ENCODE results near the gene NUDT13. TPM values are rescaled to one million over a fixed set of nuclear protein-coding genes. Genes with fewer than 3 reads are reported as not detected.

NUDT13 gene
- polyA plus RNA-seq (2013, experiment 1 of 2), result 0.74 TPM
- polyA plus RNA-seq (2013, experiment 2 of 2), result 0.58 TPM

DNA sequence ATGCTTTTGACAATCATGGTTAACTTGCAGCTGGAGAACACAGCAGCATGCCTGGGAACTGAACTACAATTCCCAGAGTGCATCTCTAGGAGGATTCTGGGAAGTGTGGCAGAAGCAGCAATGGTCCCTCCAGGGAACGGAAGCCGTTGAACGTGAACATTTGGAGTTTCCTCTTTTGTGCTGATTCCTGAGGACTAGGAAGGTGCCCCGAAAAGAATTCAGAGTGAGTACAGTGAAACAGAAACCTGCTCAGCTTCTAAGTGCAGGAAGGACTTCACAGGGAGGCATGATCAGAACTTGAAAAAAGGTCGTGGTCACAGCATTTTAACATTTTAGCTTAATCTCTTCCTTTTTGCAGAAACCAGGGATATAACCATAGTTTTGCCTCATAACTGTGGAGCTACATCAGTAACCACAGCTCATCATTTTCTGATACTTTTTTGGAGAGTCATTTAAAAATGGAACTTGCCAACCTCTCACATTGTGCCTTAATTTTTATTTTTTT, at the start of gene NUDT13:
NUDT13 (plus strand) TSS at position 111 of the 505 bp plus-strand sequence. CDS start 3,911 bp downstream, outside the sequence.
- no peaks in the 10 kb centered on the region for H3K4me1 ChIP-seq (ENCODE audit: control insufficient read depth in 2 of 2, insufficient read depth in 1 of 2, low read depth in 1 of 2, low read length in 2 of 2)

DNA sequence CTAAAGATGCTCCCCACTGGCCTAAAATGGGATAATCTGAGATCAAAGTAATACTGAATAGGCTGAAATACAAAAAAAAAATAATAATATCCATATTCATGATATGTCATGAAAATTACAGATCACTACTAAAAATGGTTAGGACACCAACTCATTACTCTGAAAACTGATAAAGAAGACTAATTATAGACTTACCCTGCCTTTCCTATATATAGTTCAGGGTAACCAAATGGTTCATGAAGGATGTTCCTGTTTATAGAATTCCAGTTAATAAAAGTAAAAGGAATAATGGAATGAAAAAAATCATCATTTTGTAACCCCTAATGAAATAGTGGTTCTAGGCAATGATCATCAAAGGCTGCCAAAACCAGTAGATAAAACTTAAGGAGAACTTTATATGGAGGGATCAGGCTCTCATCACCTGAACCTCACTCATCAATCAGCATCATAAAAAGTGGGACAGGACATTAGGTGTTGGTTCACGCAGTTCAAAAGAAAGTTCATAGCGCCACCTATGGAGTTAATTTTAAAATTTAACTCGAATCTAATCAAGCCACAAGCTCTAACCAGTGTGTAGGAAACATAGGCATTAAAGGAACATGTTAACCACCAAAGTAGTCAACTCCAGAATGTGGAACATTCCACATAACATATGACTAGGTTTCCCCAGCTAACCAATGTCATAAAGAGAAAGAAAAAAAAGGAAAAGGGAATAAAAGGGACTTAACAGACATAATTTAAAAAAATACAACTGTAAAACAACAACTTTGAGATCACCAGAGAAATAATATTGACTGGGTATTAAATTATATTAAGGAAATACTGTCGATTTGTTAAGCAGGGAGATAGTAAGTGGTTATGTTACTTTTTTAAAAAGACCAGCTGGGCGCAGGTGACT, 49.3 kb upstream of the NUDT13 start:
- no peak overlapping the region for H3K23ac ChIP-seq (ENCODE audit: low read depth, low read length, poor library complexity)
- no peak overlapping the region for H2AK5ac ChIP-seq (ENCODE audit: low read depth, low read length)
- no CpG with 5 or more reads among the region's 5 CpGs for WGBS, 2 donors (ENCODE audit: extremely low coverage in 2 of 2, insufficient read length in 2 of 2, insufficient replicate concordance in 1 of 2)
- no peak overlapping the region for H3K9ac ChIP-seq (ENCODE audit: low read depth, low read length, poor library complexity)
- H3K27ac ChIP-seq (replicated peaks; ENCODE audit: low read length), result no peak overlapping the region
- H3K36me3 ChIP-seq (replicated peaks in 1 of 2; ENCODE audit: control insufficient read depth in 2 of 2, insufficient read depth in 2 of 2, low read length in 2 of 2), result peaks cover 0 to 69% of the 10 kb centered on the region in 2 donors
- no peak overlapping the region for H3K4me2 ChIP-seq (ENCODE audit: insufficient read depth, low read length, poor library complexity, severe bottlenecking)
- no peak overlapping the region for H3K14ac ChIP-seq (ENCODE audit: low read length)
- H2BK12ac ChIP-seq (ENCODE audit: low read length), result no peak overlapping the region
- H3K9me3 ChIP-seq (replicated peaks in 1 of 2; ENCODE audit: control insufficient read depth in 2 of 2, insufficient read depth in 1 of 2, low read depth in 1 of 2, low read length in 2 of 2), result no peaks in the 10 kb centered on the region
- H3K27me3 ChIP-seq (ENCODE audit: control insufficient read depth in 3 of 3, insufficient read depth in 3 of 3, low read depth in 1 of 3, low read length in 3 of 3), result no peaks in the 10 kb centered on the region
- H4K91ac ChIP-seq (ENCODE audit: low read depth, low read length, poor library complexity), result no peak overlapping the region
- no peak overlapping the region for H3K4ac ChIP-seq (ENCODE audit: low read length)
- no peak overlapping the region for H3K18ac ChIP-seq (ENCODE audit: low read length)
- H3K4me1 ChIP-seq (ENCODE audit: control insufficient read depth in 2 of 2, insufficient read depth in 1 of 2, low read depth in 1 of 2, low read length in 2 of 2), result no peaks in the 10 kb centered on the region
- no peak overlapping the region for H2BK120ac ChIP-seq (ENCODE audit: low read depth, low read length)
- DNase-seq (ENCODE audit: low spot score), result peak; percentile 6
- H3K4me3 ChIP-seq (ENCODE audit: low read length in 2 of 2), result no peak overlapping the region
- H2AFZ ChIP-seq (ENCODE audit: low read length), result no peak overlapping the region
- no peak overlapping the region for H2BK5ac ChIP-seq (ENCODE audit: low read length)
- no peak overlapping the region for H2BK15ac ChIP-seq (ENCODE audit: low read length)
- no peak overlapping the region for H4K8ac ChIP-seq (ENCODE audit: low read depth, low read length)
- no peaks in the 10 kb centered on the region for H3K79me1 ChIP-seq (ENCODE audit: low read depth, low read length)

More for the DNA sequence above, at the start of gene NUDT13:
- Histone ChIP-seq H3K14ac (ENCODE audit: low read length) (no peak within 1 kb of the TSS), H3K79me1 (ENCODE audit: low read depth, low read length) (no peaks in the 10 kb centered on the region), H3K4me3 (ENCODE audit: low read length in 2 of 2) (peak within 1 kb of the TSS; percentile 45 to 63), H2BK12ac (ENCODE audit: low read length) (no peak within 1 kb of the TSS), H4K8ac (ENCODE audit: low read depth, low read length) (no peak within 1 kb of the TSS), H2BK15ac (ENCODE audit: low read length) (no peak within 1 kb of the TSS), H2AK5ac (ENCODE audit: low read depth, low read length) (no peak within 1 kb of the TSS), H3K9me3 (replicated peaks in 1 of 2; ENCODE audit: control insufficient read depth in 2 of 2, insufficient read depth in 1 of 2, low read depth in 1 of 2, low read length in 2 of 2) (peaks cover 0 to 6% of the 10 kb centered on the region in 2 donors), H2AFZ (ENCODE audit: low read length) (peak within 1 kb of the TSS; percentile 65), H3K4ac (ENCODE audit: low read length) (no peak within 1 kb of the TSS), H3K4me2 (ENCODE audit: insufficient read depth, low read length, poor library complexity, severe bottlenecking) (peak within 1 kb of the TSS; percentile 78), H4K91ac (ENCODE audit: low read depth, low read length, poor library complexity) (no peak within 1 kb of the TSS), H3K18ac (ENCODE audit: low read length) (no peak within 1 kb of the TSS), H3K27me3 (ENCODE audit: control insufficient read depth in 3 of 3, insufficient read depth in 3 of 3, low read depth in 1 of 3, low read length in 3 of 3) (no peaks in the 10 kb centered on the region), H2BK5ac (ENCODE audit: low read length) (no peak within 1 kb of the TSS), H3K36me3 (replicated peaks in 1 of 2; ENCODE audit: control insufficient read depth in 2 of 2, insufficient read depth in 2 of 2, low read length in 2 of 2) (peaks cover 0 to 33% of the 10 kb centered on the region in 2 donors), H2BK120ac (ENCODE audit: low read depth, low read length) (no peak within 1 kb of the TSS), H3K9ac (ENCODE audit: low read depth, low read length, poor library complexity) (no peak within 1 kb of the TSS), H3K23ac (ENCODE audit: low read depth, low read length, poor library complexity) (no peak within 1 kb of the TSS), H3K27ac (replicated peaks; ENCODE audit: low read length) (no peak within 1 kb of the TSS)
- peak; percentile 29 for DNase-seq (ENCODE audit: low spot score)
- no CpG with 5 or more reads among the region's 5 CpGs for WGBS, 2 donors (ENCODE audit: extremely low coverage in 2 of 2, insufficient read length in 2 of 2, insufficient replicate concordance in 1 of 2)

GRCh38 chr10:73061743-73062142, 48.5 kb upstream of the NUDT13 start:
- WGBS, 2 donors (ENCODE audit: extremely low coverage in 2 of 2, insufficient read length in 2 of 2, insufficient replicate concordance in 1 of 2), result no CpG with 5 or more reads among the region's 1 CpG
- H3K36me3 ChIP-seq (replicated peaks in 1 of 2; ENCODE audit: control insufficient read depth in 2 of 2, insufficient read depth in 2 of 2, low read length in 2 of 2), result peaks cover 0 to 72% of the 10 kb centered on the region in 2 donors

DNA sequence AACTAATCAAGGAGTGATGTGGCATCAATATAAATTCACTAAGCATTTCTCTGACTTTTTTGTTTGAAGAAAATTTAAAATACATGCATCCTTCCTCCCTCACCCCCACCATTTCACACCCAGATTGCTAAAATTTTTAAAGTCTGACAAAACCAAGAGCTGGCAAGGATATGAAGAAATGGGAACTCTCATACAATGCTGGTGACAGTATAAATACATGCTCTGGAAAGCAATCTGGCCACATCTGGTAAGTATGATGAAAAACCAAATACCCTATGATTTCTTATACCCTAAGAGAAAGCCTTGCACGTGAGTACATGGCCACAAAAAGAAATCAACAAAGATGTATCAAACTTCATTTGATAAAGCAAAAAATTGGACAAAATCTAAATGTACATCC, 44.8 kb upstream of the NUDT13 start:
- Histone ChIP-seq H3K18ac (ENCODE audit: low read length) (no peak overlapping the region), H3K4me3 (ENCODE audit: low read length in 2 of 2) (no peak overlapping the region), H3K27ac (replicated peaks; ENCODE audit: low read length) (no peak overlapping the region), H4K8ac (ENCODE audit: low read depth, low read length) (no peak overlapping the region), H2AK5ac (ENCODE audit: low read depth, low read length) (no peak overlapping the region), H3K14ac (ENCODE audit: low read length) (no peak overlapping the region), H3K4ac (ENCODE audit: low read length) (no peak overlapping the region), H3K4me1 (ENCODE audit: control insufficient read depth in 2 of 2, insufficient read depth in 1 of 2, low read depth in 1 of 2, low read length in 2 of 2) (no peaks in the 10 kb centered on the region), H3K9me3 (replicated peaks in 1 of 2; ENCODE audit: control insufficient read depth in 2 of 2, insufficient read depth in 1 of 2, low read depth in 1 of 2, low read length in 2 of 2) (no peaks in the 10 kb centered on the region), H3K79me1 (ENCODE audit: low read depth, low read length) (peaks cover 2% of the 10 kb centered on the region), H4K91ac (ENCODE audit: low read depth, low read length, poor library complexity) (no peak overlapping the region), H3K23ac (ENCODE audit: low read depth, low read length, poor library complexity) (no peak overlapping the region), H3K27me3 (ENCODE audit: control insufficient read depth in 3 of 3, insufficient read depth in 3 of 3, low read depth in 1 of 3, low read length in 3 of 3) (no peaks in the 10 kb centered on the region), H2BK12ac (ENCODE audit: low read length) (no peak overlapping the region), H2BK15ac (ENCODE audit: low read length) (no peak overlapping the region), H3K36me3 (replicated peaks in 1 of 2; ENCODE audit: control insufficient read depth in 2 of 2, insufficient read depth in 2 of 2, low read length in 2 of 2) (peaks cover 2 to 86% of the 10 kb centered on the region in 2 donors), H2AFZ (ENCODE audit: low read length) (no peak overlapping the region), H3K9ac (ENCODE audit: low read depth, low read length, poor library complexity) (no peak overlapping the region), H2BK5ac (ENCODE audit: low read length) (no peak overlapping the region), H3K4me2 (ENCODE audit: insufficient read depth, low read length, poor library complexity, severe bottlenecking) (no peak overlapping the region), H2BK120ac (ENCODE audit: low read depth, low read length) (no peak overlapping the region)
- WGBS, 2 donors (ENCODE audit: extremely low coverage in 2 of 2, insufficient read length in 2 of 2, insufficient replicate concordance in 1 of 2), result no CpG with 5 or more reads among the region's 1 CpG
- DNase-seq (ENCODE audit: low spot score), result no peak

More at GRCh38 chr10:73061743-73062142, 48.5 kb upstream of the NUDT13 start:
- H3K9me3 ChIP-seq (replicated peaks in 1 of 2; ENCODE audit: control insufficient read depth in 2 of 2, insufficient read depth in 1 of 2, low read depth in 1 of 2, low read length in 2 of 2), result no peaks in the 10 kb centered on the region
- H3K4me3 ChIP-seq (ENCODE audit: low read length in 2 of 2), result no peak overlapping the region
- H3K18ac ChIP-seq (ENCODE audit: low read length), result no peak overlapping the region
- no peak overlapping the region for H2BK15ac ChIP-seq (ENCODE audit: low read length)
- H3K23ac ChIP-seq (ENCODE audit: low read depth, low read length, poor library complexity), result no peak overlapping the region
- no peak overlapping the region for H3K4ac ChIP-seq (ENCODE audit: low read length)
- H2BK5ac ChIP-seq (ENCODE audit: low read length), result no peak overlapping the region
- no peak for DNase-seq (ENCODE audit: low spot score)
- no peaks in the 10 kb centered on the region for H3K4me1 ChIP-seq (ENCODE audit: control insufficient read depth in 2 of 2, insufficient read depth in 1 of 2, low read depth in 1 of 2, low read length in 2 of 2)
- H3K4me2 ChIP-seq (ENCODE audit: insufficient read depth, low read length, poor library complexity, severe bottlenecking), result no peak overlapping the region
- no peaks in the 10 kb centered on the region for H3K79me1 ChIP-seq (ENCODE audit: low read depth, low read length)
- no peak overlapping the region for H2AFZ ChIP-seq (ENCODE audit: low read length)
- H2BK12ac ChIP-seq (ENCODE audit: low read length), result no peak overlapping the region
- no peak overlapping the region for H4K8ac ChIP-seq (ENCODE audit: low read depth, low read length)
- H4K91ac ChIP-seq (ENCODE audit: low read depth, low read length, poor library complexity), result no peak overlapping the region
- no peaks in the 10 kb centered on the region for H3K27me3 ChIP-seq (ENCODE audit: control insufficient read depth in 3 of 3, insufficient read depth in 3 of 3, low read depth in 1 of 3, low read length in 3 of 3)
- no peak overlapping the region for H2AK5ac ChIP-seq (ENCODE audit: low read depth, low read length)
- H3K27ac ChIP-seq (replicated peaks; ENCODE audit: low read length), result no peak overlapping the region
- no peak overlapping the region for H3K9ac ChIP-seq (ENCODE audit: low read depth, low read length, poor library complexity)
- no peak overlapping the region for H3K14ac ChIP-seq (ENCODE audit: low read length)
- H2BK120ac ChIP-seq (ENCODE audit: low read depth, low read length), result no peak overlapping the region
